ENCODE results near the gene ATF7IP2. TPM values are rescaled to one million over a fixed set of nuclear protein-coding genes. Genes with fewer than 3 reads are reported as not detected.
"Not testable (repeated sequence)": the region's sequence is repeated elsewhere in the genome, so short reads cannot be mapped to it uniquely, and the experiment has no call there.

The ATF7IP2 gene
- total RNA-seq, 4 donors from 2014 or later: 15.5 to 32.8 (median 28.3) TPM

GRCh38 chr16:10402975-10403374 lies 17.1 kb downstream of the ATF7IP2 start:
- Histone ChIP-seq H3K4me3 (replicated peaks in 1 of 3) (no peak overlapping the region), H3K27me3 (no peaks in the 10 kb centered on the region), H3K9me3 (no peaks in the 10 kb centered on the region), H3K36me3 (no peaks in the 10 kb centered on the region), H3K27ac (no peak overlapping the region), H3K4me1 (no peaks in the 10 kb centered on the region)
- 89 to 100% methylated on average over 1 of the region's 1 CpG for WGBS, 2 donors
- no peak for TF ChIP-seq CTCF (IDR thresholded peaks at IDR 0.05)
- no peak for TF ChIP-seq POLR2A (IDR thresholded peaks at IDR 0.05)
- intact Hi-C loops (cut with DNase I): no loop called here
- DNase-seq: no peak

- Histone ChIP-seq H3K36me3 (no peaks in the 10 kb centered on the region), H3K4me1 (no peaks in the 10 kb centered on the region), H3K27ac (no peak overlapping the region), H3K27me3 (no peaks in the 10 kb centered on the region), H3K4me3 (replicated peaks in 1 of 3) (no peak overlapping the region), H3K9me3 (no peaks in the 10 kb centered on the region)
- WGBS, 2 donors: 70 to 97% methylated on average over 4 of the region's 4 CpGs
- intact Hi-C loops (cut with DNase I): no loop called here
- no peak for DNase-seq
- TF ChIP-seq CTCF (IDR thresholded peaks at IDR 0.05): no peak
- TF ChIP-seq POLR2A (IDR thresholded peaks at IDR 0.05): no peak
Measured at GRCh38 chr16:10405386-10405939, 19.6 kb downstream of the ATF7IP2 start.

- DNase-seq: no peak
- intact Hi-C loops (cut with DNase I): no loop called here
- H3K27me3 ChIP-seq: no peaks in the 10 kb centered on the region
- H3K4me1 ChIP-seq: no peaks in the 10 kb centered on the region
- no peak overlapping the region for H3K27ac ChIP-seq
- no peak overlapping the region for H3K4me3 ChIP-seq (replicated peaks in 1 of 3)
- no peaks in the 10 kb centered on the region for H3K36me3 ChIP-seq
- H3K9me3 ChIP-seq: no peaks in the 10 kb centered on the region
- TF ChIP-seq CTCF (IDR thresholded peaks at IDR 0.05): no peak
- no peak for TF ChIP-seq POLR2A (IDR thresholded peaks at IDR 0.05)
- WGBS, 2 donors: 97 to 98% methylated on average over 8 of the region's 8 CpGs
Measured at GRCh38 chr16:10408824-10409381, 23.0 kb downstream of the ATF7IP2 start.

GRCh38 chr16:10409713-10410112 lies 23.9 kb downstream of the ATF7IP2 start:
- H3K27ac ChIP-seq; intact Hi-C loops (cut with DNase I); H3K27me3 ChIP-seq; H3K9me3 ChIP-seq; H3K4me1 ChIP-seq; DNase-seq; H3K4me3 ChIP-seq (replicated peaks in 1 of 3); H3K36me3 ChIP-seq: not testable (repeated sequence)

GRCh38 chr16:10410469-10410868 lies 24.6 kb downstream of the ATF7IP2 start:
- H3K27me3 ChIP-seq: no peaks in the 10 kb centered on the region
- TF ChIP-seq POLR2A (IDR thresholded peaks at IDR 0.05) (no peak), CTCF (IDR thresholded peaks at IDR 0.05) (no peak)
- no peaks in the 10 kb centered on the region for H3K36me3 ChIP-seq
- no peak for DNase-seq
- intact Hi-C loops (cut with DNase I): no loop called here
- H3K4me3 ChIP-seq (replicated peaks in 1 of 3): no peak overlapping the region
- no peaks in the 10 kb centered on the region for H3K9me3 ChIP-seq
- WGBS, 2 donors: 85 to 87% methylated on average over 2 of the region's 2 CpGs
- H3K27ac ChIP-seq: no peak overlapping the region
- H3K4me1 ChIP-seq: no peaks in the 10 kb centered on the region

Data from thyroid gland (tissue), 4 donors.